SK-N-MC (cell line): ENCODE measurements around the gene PRR36.

Experiments used
- EZH2 ChIP-seq: fragments of 200-600 bp; sonication (generic); IDR thresholded peaks from one replicate; pipeline ENCODE4 v1.6.1; 2017; ENCODE audit warnings: antibody characterized with exemption
- POLR2AphosphoS5 ChIP-seq: IDR thresholded peaks from 2 replicates; pipeline ENCODE4 v1.6.1; 2012; ENCODE audit warnings: mild to moderate bottlenecking, low read depth, low read length, borderline replicate concordance

DNA sequence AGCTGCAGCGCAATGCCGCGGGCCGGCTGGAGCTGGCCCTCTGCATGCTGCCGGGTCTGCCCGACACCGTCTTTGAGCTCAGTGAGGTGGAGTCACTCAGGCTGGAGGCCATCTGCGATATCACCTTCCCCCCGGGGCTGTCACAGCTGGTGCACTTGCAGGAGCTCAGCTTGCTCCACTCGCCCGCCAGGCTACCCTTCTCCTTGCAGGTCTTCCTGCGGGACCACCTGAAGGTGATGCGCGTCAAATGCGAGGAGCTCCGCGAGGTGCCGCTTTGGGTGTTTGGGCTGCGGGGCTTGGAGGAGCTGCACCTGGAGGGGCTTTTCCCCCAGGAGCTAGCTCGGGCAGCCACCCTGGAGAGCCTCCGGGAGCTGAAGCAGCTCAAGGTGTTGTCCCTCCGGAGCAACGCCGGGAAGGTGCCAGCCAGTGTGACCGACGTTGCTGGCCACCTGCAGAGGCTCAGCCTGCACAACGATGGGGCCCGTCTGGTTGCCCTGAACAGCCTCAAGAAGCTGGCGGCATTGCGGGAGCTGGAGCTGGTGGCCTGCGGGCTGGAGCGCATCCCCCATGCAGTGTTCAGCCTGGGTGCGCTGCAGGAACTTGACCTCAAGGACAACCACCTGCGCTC, 25.7 kb upstream of the PRR36 start:
- TF ChIP-seq POLR2AphosphoS5, result no peak
- TF ChIP-seq EZH2, result no peak
